ENCODE measurements around the gene PUM1. TPM values are rescaled to one million over a fixed set of nuclear protein-coding genes. Genes with fewer than 3 reads are reported as not detected.
A peak's percentile ranks its signal among the peaks of the same experiment; 100 is the strongest.
"Not testable (repeated sequence)": the region's sequence is repeated elsewhere in the genome, so short reads cannot be mapped to it uniquely, and the experiment has no call there.

The PUM1 gene
- total and polyA plus RNA-seq, 2 of the 4 experiments (the other 2 are of a cell fraction), result 75.4 to 137 TPM

GRCh38 chr1:31054349-31054748 lies 11.2 kb downstream of the PUM1 start:
- Histone ChIP-seq H2BK20ac (ENCODE audit: low read depth, low read length) (no peak overlapping the region), H2AFZ (replicated peaks; ENCODE audit: low read length, poor library complexity) (no peak overlapping the region), H3K9me1 (ENCODE audit: insufficient read depth, low read length) (peaks cover 29% of the 10 kb centered on the region), H3K27ac (ENCODE audit: insufficient read depth, low read length) (no peak overlapping the region), H4K8ac (ENCODE audit: low read depth in 2 of 2, low read length in 2 of 2) (no peak overlapping the region), H3K9me3 (ENCODE audit: control insufficient read depth, insufficient read depth, low read length) (no peaks in the 10 kb centered on the region), H3K4me2 (ENCODE audit: low read depth, low read length) (no peak overlapping the region), H3K14ac (replicated peaks; ENCODE audit: low read depth, low read length) (no peak overlapping the region), H2AK9ac (replicated peaks; ENCODE audit: low read depth, low read length, poor library complexity) (no peak overlapping the region), H3K36me3 (ENCODE audit: control insufficient read depth, insufficient read depth, low read length) (peaks cover 37% of the 10 kb centered on the region), H4K20me1 (ENCODE audit: insufficient read depth, low read length) (peaks cover 96% of the 10 kb centered on the region), H3K9ac (ENCODE audit: low read depth, low read length) (no peak overlapping the region), H3K27me3 (ENCODE audit: control insufficient read depth, insufficient read depth, low read length) (no peaks in the 10 kb centered on the region), H3K79me1 (ENCODE audit: low read depth in 1 of 2, low read length in 2 of 2) (peaks cover 5 to 57% of the 10 kb centered on the region in 2 experiments; a peak in 3 of 4 replicates), H2BK120ac (ENCODE audit: low read depth, low read length) (no peak overlapping the region), H3K4me1 (ENCODE audit: control insufficient read depth, insufficient read depth, low read length) (peaks cover 6% of the 10 kb centered on the region), H4K91ac (ENCODE audit: insufficient read depth, low read depth, low read length) (no peak overlapping the region), H3K23ac (ENCODE audit: low read depth, low read length) (no peak overlapping the region), H3K18ac (ENCODE audit: low read depth, low read length) (no peak overlapping the region), H2AK5ac (ENCODE audit: low read depth, low read length) (no peak overlapping the region; the same call in 1 of the 2 replicates), H4K5ac (ENCODE audit: low read depth, low read length) (no peak overlapping the region), H3K4me3 (ENCODE audit: insufficient read depth, low read depth, low read length) (no peak overlapping the region), H2BK5ac (ENCODE audit: low read depth, low read length, poor library complexity, severe bottlenecking) (no peak overlapping the region), H3K4ac (ENCODE audit: low read depth, low read length) (no peak overlapping the region), H2BK15ac (ENCODE audit: low read depth, low read length) (no peak overlapping the region), H3K56ac (ENCODE audit: extremely low read depth, insufficient read depth, low read length) (no peak overlapping the region)
- ChIA-PET CTCF (no interaction called here), POLR2A (ENCODE audit: unreplicated experiment) (interaction anchor here (0.6 kb wide), 1 partner anchor 75 kb away, joined by 7 read pairs; no protein-coding TSS in a partner anchor)
- no peak for ATAC-seq (ENCODE audit: low read depth)
- intact Hi-C loops (cut with micrococcal nuclease) (no loop called here), dilution Hi-C loops (cut with HindIII; ENCODE audit: low sequenced_read_pairs, unreplicated experiment) (no loop called here), in situ Hi-C loops (cut with MboI; ENCODE audit: low sequenced_read_pairs) (no loop called here)
- TF ChIP-seq FOS (IDR thresholded peaks at IDR 0.05; ENCODE audit: low read depth, low read length) (0 out of 2 replicates have a peak, but pooled peaks have one; percentile 8), MAFK (IDR thresholded peaks at IDR 0.05; ENCODE audit: low read depth, low read length) (no peak), RFX5 (IDR thresholded peaks at IDR 0.05; ENCODE audit: low read depth, low read length) (no peak), CHD1 (IDR thresholded peaks at IDR 0.05; ENCODE audit: low read depth, low read length) (no peak)
- TF ChIP-seq, protein P1, sequence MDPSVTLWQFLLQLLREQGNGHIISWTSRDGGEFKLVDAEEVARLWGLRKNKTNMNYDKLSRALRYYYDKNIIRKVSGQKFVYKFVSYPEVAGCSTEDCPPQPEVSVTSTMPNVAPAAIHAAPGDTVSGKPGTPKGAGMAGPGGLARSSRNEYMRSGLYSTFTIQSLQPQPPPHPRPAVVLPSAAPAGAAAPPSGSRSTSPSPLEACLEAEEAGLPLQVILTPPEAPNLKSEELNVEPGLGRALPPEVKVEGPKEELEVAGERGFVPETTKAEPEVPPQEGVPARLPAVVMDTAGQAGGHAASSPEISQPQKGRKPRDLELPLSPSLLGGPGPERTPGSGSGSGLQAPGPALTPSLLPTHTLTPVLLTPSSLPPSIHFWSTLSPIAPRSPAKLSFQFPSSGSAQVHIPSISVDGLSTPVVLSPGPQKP (IDR thresholded peaks at IDR 0.05; ENCODE audit: borderline replicate concordance, low read depth, low read length), result no peak
- TF ChIP-seq, protein P2, sequence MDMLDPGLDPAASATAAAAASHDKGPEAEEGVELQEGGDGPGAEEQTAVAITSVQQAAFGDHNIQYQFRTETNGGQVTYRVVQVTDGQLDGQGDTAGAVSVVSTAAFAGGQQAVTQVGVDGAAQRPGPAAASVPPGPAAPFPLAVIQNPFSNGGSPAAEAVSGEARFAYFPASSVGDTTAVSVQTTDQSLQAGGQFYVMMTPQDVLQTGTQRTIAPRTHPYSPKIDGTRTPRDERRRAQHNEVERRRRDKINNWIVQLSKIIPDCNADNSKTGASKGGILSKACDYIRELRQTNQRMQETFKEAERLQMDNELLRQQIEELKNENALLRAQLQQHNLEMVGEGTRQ (IDR thresholded peaks at IDR 0.05; ENCODE audit: low read depth, low read length), result no peak
- peak; percentile 38 for DNase-seq
- no TSS peak for BruUV-seq (replicated peaks)
- WGBS, 2 experiments (ENCODE audit: extremely low coverage in 2 of 2, insufficient read length in 1 of 2), result no CpG with 5 or more reads among the region's 3 CpGs

- POLR2A ChIA-PET (ENCODE audit: unreplicated experiment); H3K18ac ChIP-seq (ENCODE audit: low read depth, low read length); in situ Hi-C loops (cut with MboI; ENCODE audit: low sequenced_read_pairs); H3K4me2 ChIP-seq (ENCODE audit: low read depth, low read length); H2BK120ac ChIP-seq (ENCODE audit: low read depth, low read length); ATAC-seq (ENCODE audit: low read depth); dilution Hi-C loops (cut with HindIII; ENCODE audit: low sequenced_read_pairs, unreplicated experiment); CTCF ChIA-PET; H3K9ac ChIP-seq (ENCODE audit: low read depth, low read length); intact Hi-C loops (cut with micrococcal nuclease); H3K27ac ChIP-seq (ENCODE audit: insufficient read depth, low read length); H2AK9ac ChIP-seq (replicated peaks; ENCODE audit: low read depth, low read length, poor library complexity); H3K4me3 ChIP-seq (ENCODE audit: insufficient read depth, low read depth, low read length); DNase-seq; H4K8ac ChIP-seq (ENCODE audit: low read depth in 2 of 2, low read length in 2 of 2); H4K5ac ChIP-seq (ENCODE audit: low read depth, low read length); H3K4ac ChIP-seq (ENCODE audit: low read depth, low read length); H4K91ac ChIP-seq (ENCODE audit: insufficient read depth, low read depth, low read length); H2AK5ac ChIP-seq (ENCODE audit: low read depth, low read length); H3K27me3 ChIP-seq (ENCODE audit: control insufficient read depth, insufficient read depth, low read length); H2BK15ac ChIP-seq (ENCODE audit: low read depth, low read length); H3K23ac ChIP-seq (ENCODE audit: low read depth, low read length); H2AFZ ChIP-seq (replicated peaks; ENCODE audit: low read length, poor library complexity); BruUV-seq (replicated peaks); H3K9me3 ChIP-seq (ENCODE audit: control insufficient read depth, insufficient read depth, low read length); H2BK20ac ChIP-seq (ENCODE audit: low read depth, low read length); H2BK5ac ChIP-seq (ENCODE audit: low read depth, low read length, poor library complexity, severe bottlenecking); H3K56ac ChIP-seq (ENCODE audit: extremely low read depth, insufficient read depth, low read length); H3K4me1 ChIP-seq (ENCODE audit: control insufficient read depth, insufficient read depth, low read length); H3K14ac ChIP-seq (replicated peaks; ENCODE audit: low read depth, low read length): not testable (repeated sequence)
- WGBS, 2 experiments (ENCODE audit: extremely low coverage in 2 of 2, insufficient read length in 1 of 2), result 91% methylated on average over 9 of the region's 14 CpGs; no CpG with 5 or more reads in 1 of the 2 experiments
- H3K36me3 ChIP-seq (ENCODE audit: control insufficient read depth, insufficient read depth, low read length), result peaks cover 28% of the 10 kb centered on the region
- peaks cover 5 to 49% of the 10 kb centered on the region in 2 experiments; a peak in 3 of 4 replicates for H3K79me1 ChIP-seq (ENCODE audit: low read depth in 1 of 2, low read length in 2 of 2)
- H3K9me1 ChIP-seq (ENCODE audit: insufficient read depth, low read length), result peaks cover 25% of the 10 kb centered on the region
- H4K20me1 ChIP-seq (ENCODE audit: insufficient read depth, low read length), result peaks cover 95% of the 10 kb centered on the region
Observed at GRCh38 chr1:31052613-31053012, 12.9 kb downstream of the PUM1 start.

Measured in IMR-90 (cell line).